Measurements from ENCODE around the gene NKD2. TPM values are rescaled to one million over a fixed set of nuclear protein-coding genes. Genes with fewer than 3 reads are reported as not detected.
"Not testable (repeated sequence)": the region's sequence is repeated elsewhere in the genome, so short reads cannot be mapped to it uniquely, and the experiment has no call there.

Gene NKD2
- total RNA-seq, 1 donor, result under 0.01 TPM

DNA sequence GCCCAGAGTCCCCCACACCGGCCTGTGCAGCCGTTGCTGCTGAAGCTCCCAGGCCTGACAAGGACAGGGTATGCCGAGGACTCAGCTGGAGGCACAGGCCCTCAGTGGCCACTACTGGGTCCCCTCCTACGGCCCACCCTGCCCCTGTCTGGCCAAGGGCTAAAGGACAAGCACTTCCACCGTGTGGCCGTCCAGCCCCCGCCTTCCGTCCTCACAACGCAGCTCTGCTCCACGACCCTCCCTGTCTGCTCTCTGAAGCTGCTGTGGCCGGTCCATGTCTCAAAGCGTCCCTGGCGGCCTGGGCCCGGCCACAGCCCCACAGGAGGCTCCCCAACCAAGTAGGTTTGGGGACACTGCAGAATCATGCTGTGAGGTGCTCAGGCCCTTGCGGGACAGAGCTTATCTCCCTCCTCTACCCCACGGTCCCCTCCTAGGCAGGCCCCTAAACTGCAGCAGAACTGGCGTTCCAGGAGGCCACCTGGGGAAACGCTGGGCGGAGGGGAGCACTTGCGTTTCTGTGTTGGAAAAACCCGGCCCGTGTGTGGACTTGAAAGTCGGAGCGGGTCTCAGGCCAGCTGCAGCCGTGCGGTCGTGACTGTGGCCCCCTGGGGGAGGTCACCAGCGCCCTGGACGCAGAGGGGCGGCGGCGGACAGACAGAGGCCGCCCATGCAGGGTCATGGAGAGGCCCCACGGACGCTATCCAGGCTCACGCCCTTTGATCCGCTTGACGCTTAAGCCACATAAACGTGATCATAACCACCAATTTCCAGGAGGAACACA, 45.6 kb downstream of the NKD2 start:
- no peak for DNase-seq (ENCODE audit: low read depth in 2 of 3, low spot score in 2 of 3)

GRCh38 chr5:1054799-1055775, 46.5 kb downstream of the NKD2 start:
- DNase-seq (ENCODE audit: low read depth in 2 of 3, low spot score in 2 of 3), result peak in 1 of 3 donors; percentile 2

- no peak for DNase-seq (ENCODE audit: low read depth in 2 of 3, low spot score in 2 of 3)
Measured at GRCh38 chr5:1055896-1056610, 47.5 kb downstream of the NKD2 start.

- no peak for DNase-seq (ENCODE audit: low read depth in 2 of 3, low spot score in 2 of 3)
Measured at GRCh38 chr5:1056611-1057484, 48.2 kb downstream of the NKD2 start.

DNA sequence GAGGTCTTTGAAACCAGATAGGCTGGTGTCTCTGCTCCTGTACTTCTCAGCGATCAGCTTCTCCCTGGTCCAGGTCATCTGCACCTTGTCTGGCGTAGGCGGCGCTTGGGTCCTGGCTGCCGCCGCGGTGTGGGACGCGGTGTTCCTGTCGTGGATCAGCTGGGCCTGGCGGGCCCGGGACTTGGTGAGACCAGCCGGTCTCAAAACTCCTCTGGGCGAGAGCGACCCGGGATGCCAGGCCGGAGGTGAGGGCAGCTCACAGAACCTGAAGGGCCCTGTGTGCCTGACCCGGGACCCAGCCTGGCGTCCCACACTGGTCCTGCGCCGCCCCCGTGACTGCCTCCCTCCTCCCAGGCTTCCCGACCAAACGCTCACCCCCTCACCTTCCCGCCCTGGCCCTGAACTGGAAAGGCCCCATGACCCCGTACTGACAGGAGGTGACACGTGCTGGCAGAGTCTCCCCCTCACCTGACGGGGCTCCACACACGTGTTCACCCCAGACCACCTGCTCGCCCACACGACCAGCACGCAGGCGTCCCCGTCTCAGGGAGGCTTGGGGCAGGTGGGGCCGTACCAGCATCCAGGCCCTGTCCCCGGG, 49.0 kb downstream of the NKD2 start:
- no peak for DNase-seq (ENCODE audit: low read depth in 2 of 3, low spot score in 2 of 3)

- DNase-seq (ENCODE audit: low read depth in 2 of 3, low spot score in 2 of 3), result no peak
Measured at GRCh38 chr5:1058083-1058945, 49.7 kb downstream of the NKD2 start.

DNA sequence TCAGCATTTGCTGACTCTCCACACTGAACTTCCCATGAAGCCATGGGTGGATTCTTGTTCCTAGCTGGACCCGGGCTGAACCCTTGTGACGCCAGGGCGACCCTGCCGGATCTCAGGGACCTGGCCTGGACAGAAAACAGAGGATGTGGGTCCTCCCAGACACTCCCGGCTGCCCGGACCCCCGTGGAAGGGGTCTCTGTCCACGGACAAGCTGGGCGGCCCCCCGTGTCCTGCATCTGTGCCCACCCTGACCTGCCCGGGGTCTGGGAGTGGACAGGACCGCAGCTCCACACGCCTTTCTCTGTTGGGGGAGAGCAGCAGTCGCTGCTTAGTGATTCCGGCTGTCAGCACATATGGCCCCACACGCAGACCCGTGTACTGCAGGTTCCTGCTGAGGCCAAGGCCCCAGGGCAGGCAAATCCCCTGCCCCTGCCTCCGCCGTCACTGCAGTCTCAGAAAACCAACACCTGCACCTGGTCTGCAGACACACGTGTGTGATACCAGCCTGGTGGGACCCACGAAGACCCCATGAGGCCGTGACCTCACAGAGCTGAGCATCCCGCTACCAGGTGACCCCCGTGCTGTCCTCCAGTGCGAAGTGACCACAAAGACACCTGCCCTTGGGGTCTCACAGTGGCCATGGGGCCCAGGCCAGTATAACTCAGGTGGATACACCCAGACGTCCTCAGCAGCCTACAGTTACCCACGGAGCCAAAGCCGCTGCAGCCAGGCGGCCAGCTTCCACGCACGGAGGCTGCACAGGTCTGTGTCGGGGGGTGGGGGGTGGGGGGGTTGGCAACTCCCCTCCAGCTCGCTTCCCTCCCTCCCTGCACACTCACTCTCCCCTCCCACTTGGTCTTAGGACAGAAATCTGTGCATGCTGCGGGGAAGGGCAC, 50.6 kb downstream of the NKD2 start:
- no peak for DNase-seq (ENCODE audit: low read depth in 2 of 3, low spot score in 2 of 3)

DNA sequence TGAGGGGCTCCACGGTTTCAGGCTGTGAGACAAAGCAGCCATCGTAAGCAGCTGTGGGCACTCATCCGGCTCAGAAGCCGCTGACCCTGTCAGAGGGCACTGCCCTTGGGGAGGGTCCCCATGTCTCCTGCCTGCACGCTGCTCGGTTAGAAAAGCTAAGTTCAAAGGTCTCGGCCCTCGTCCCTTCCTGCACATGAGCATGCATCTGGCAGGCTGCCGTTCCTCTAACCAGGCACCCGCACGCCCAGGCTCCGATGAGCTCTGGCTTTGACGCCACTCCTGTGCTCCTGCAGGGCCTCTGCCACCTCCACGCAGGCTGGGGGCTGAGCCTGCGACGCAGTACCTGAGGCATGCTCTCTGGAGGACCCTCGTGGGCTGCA, 51.3 kb downstream of the NKD2 start:
- DNase-seq (ENCODE audit: low read depth in 2 of 3, low spot score in 2 of 3), result no peak

GRCh38 chr5:1060535-1060981, 52.0 kb downstream of the NKD2 start:
- DNase-seq (ENCODE audit: low read depth in 2 of 3, low spot score in 2 of 3), result no peak

DNA sequence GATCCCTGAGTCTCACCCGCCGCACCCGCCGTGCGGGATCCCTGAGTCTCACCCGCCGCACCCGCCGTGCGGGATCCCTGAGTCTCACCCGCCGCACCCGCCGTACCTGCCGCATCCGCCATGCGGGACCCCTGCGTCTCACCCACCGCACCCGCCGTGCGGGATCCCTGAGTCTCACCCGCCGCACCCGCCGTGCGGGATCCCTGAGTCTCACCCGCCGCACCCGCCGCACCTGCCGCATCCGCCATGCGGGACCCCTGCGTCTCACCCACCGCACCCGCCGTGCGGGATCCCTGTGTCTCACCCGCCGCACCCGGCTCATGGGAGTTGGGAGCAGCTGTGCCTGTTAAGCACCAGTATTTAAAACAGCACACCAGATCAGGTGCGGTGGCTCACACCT, 52.7 kb downstream of the NKD2 start:
- not testable (repeated sequence) for DNase-seq (ENCODE audit: low read depth in 2 of 3, low spot score in 2 of 3)

GRCh38 chr5:1061916-1062315, 53.3 kb downstream of the NKD2 start:
- DNase-seq (ENCODE audit: low read depth in 2 of 3, low spot score in 2 of 3), result no peak

GRCh38 chr5:1062761-1063568, 54.4 kb downstream of the NKD2 start:
- DNase-seq (ENCODE audit: low read depth in 2 of 3, low spot score in 2 of 3), result no peak

GRCh38 chr5:1063661-1064382, 55.2 kb downstream of the NKD2 start:
- no peak for DNase-seq (ENCODE audit: low read depth in 2 of 3, low spot score in 2 of 3)

GRCh38 chr5:1064383-1065142, 56.0 kb downstream of the NKD2 start:
- no peak for DNase-seq (ENCODE audit: low read depth in 2 of 3, low spot score in 2 of 3)

DNA sequence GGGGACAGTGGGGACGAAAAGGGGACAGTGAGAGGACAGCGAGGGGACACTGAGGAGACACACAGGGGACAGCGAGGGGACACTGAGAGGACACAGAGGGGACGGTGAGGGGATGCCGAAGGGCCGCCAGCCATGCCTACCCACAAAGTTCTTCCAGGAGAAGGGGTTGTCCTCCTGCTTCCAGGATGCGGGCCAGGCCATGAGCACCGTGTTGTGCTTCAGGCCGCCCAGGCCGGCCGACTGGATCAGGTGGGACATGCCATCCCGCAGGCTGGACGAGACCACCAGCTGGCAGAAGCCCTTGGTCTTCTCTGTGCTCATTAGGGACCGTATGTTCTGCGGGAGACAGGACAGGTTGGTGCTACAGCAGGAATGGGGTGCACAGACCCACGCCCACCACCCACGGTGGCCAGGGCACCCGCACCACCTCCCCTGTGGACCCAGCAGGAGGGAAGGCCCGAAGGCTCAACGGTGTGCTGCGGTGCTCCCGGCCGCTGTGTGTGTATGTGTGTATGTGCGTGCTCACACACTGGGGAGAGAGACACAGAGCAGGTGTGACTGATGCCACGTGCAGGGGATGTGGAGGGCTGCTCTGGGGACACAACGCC, 56.6 kb downstream of the NKD2 start:
- DNase-seq (ENCODE audit: low read depth in 2 of 3, low spot score in 2 of 3), result no peak
